HepG2 (cell line): ENCODE results near the gene NT5DC4. TPM values are rescaled to one million over a fixed set of nuclear protein-coding genes. Genes with fewer than 3 reads are reported as not detected.
A peak's percentile ranks its signal among the peaks of the same experiment; 100 is the strongest.

Experiments
- BHLHE40 ChIP-seq: IDR thresholded peaks from 2 replicates; pipeline ENCODE4 v1.6.1; 2011; ENCODE audit warnings: low read length, improper control_type of control experiment
- CBFB ChIP-seq: sonication (generic); formaldehyde crosslinking; IDR thresholded peaks from 2 replicates; pipeline ENCODE4 v1.4.0; 2020; ENCODE audit warnings: missing genetic modification reagents
- FOXO1 ChIP-seq: sonication (generic); formaldehyde crosslinking; IDR thresholded peaks from 2 replicates; pipeline ENCODE4 v1.4.0; 2020; ENCODE audit warnings: missing genetic modification reagents
- GPBP1L1 ChIP-seq: sonication (generic); formaldehyde crosslinking; IDR thresholded peaks from 2 replicates; pipeline ENCODE4 v1.5.0; 2020; ENCODE audit warnings: mild to moderate bottlenecking, missing genetic modification reagents
- GTF3A ChIP-seq: sonication (generic); formaldehyde crosslinking; conservative IDR thresholded peaks from 2 replicates; pipeline ENCODE4 v1.4.0; 2020; ENCODE audit warnings: mild to moderate bottlenecking, missing genetic modification reagents
- HMGA1 ChIP-seq: sonication (generic); formaldehyde crosslinking; conservative IDR thresholded peaks from 2 replicates; pipeline ENCODE4 v1.4.0; 2020; ENCODE audit warnings: missing genetic modification reagents
- LBX2 ChIP-seq: sonication (generic); formaldehyde crosslinking; IDR thresholded peaks from 2 replicates; pipeline ENCODE4 v1.5.0; 2020; ENCODE audit warnings: missing genetic modification reagents, mild to moderate bottlenecking, borderline replicate concordance
- MXI1 ChIP-seq: IDR thresholded peaks from 3 replicates; pipeline ENCODE4 v1.6.1; 2012; ENCODE audit warnings: low read depth, low read length, inconsistent platforms, borderline replicate concordance
- PAXIP1 ChIP-seq: sonication (generic); formaldehyde crosslinking; conservative IDR thresholded peaks from 2 replicates; pipeline ENCODE4 v1.4.0; 2020; ENCODE audit warnings: mild to moderate bottlenecking, missing genetic modification reagents, moderate library complexity
- PHF20 ChIP-seq: sonication (generic); formaldehyde crosslinking; IDR thresholded peaks from 2 replicates; pipeline ENCODE4 v1.5.0; 2020; ENCODE audit warnings: mild to moderate bottlenecking, missing genetic modification reagents
- SRSF1 ChIP-seq: fragments of 200-400 bp; formaldehyde crosslinking; optimal IDR thresholded peaks from 2 replicates; pipeline ENCODE3; 2017; ENCODE audit warnings: mild to moderate bottlenecking, low read depth, low read length, moderate library complexity
- ZNF275 ChIP-seq: sonication (generic); formaldehyde crosslinking; IDR thresholded peaks from 2 replicates; pipeline ENCODE4 v1.8.0; 2022; ENCODE audit warnings: missing genetic modification reagents, mild to moderate bottlenecking, inconsistent platforms, borderline replicate concordance
- ZNF724P ChIP-seq: sonication (generic); formaldehyde crosslinking; IDR thresholded peaks from 2 replicates; pipeline ENCODE4 v1.8.0; 2022; ENCODE audit warnings: missing genetic modification reagents, borderline replicate concordance
- polyA plus RNA-seq, 8 experiments: library from polyadenylated mRNA; depleted of rRNA in 3 of 8; stranded (reverse) in 7 of 8; unstranded in 1 of 8; fragments of >200 nt; fragmentation: Illumina TruSeq in 4 of 8; extraction: Trizol in 4 of 8; gene quantifications; 2 replicates each; pipeline versions ENCODE4 v1.2.1 to v1.2.3, GENCODE V29; 2011 to 2016; ENCODE audit warnings: low read depth in 4 of 8, missing spikeins in 1 of 8, mixed read lengths in 1 of 8; ENCODE audit not compliant: insufficient read depth in 1 of 8
- total RNA-seq, 5 experiments: library from RNA; depleted of rRNA; stranded (reverse); fragments of >200 nt; fragmentation: Illumina TruSeq; extraction: Trizol; gene quantifications; 2 replicates each; pipeline ENCODE4 v1.2.3, GENCODE V29; 2016; ENCODE audit warnings: low read depth in 1 of 5
- TF ChIP-seq, protein P1 (sequence below): sonication (generic); formaldehyde crosslinking; IDR thresholded peaks from 2 replicates; pipeline ENCODE4 v1.4.0; 2020; ENCODE audit warnings: missing genetic modification reagents, borderline replicate concordance
- TF ChIP-seq, protein P2 (sequence below): sonication (generic); formaldehyde crosslinking; IDR thresholded peaks from 2 replicates; pipeline ENCODE4 v1.4.0; 2020; ENCODE audit warnings: missing genetic modification reagents

Gene NT5DC4
- total and polyA plus RNA-seq, 2 of the 13 experiments (the other 11 are each of a cell fraction or from before 2014, with no cell fraction given): 0.04 to 4.2 TPM

DNA sequence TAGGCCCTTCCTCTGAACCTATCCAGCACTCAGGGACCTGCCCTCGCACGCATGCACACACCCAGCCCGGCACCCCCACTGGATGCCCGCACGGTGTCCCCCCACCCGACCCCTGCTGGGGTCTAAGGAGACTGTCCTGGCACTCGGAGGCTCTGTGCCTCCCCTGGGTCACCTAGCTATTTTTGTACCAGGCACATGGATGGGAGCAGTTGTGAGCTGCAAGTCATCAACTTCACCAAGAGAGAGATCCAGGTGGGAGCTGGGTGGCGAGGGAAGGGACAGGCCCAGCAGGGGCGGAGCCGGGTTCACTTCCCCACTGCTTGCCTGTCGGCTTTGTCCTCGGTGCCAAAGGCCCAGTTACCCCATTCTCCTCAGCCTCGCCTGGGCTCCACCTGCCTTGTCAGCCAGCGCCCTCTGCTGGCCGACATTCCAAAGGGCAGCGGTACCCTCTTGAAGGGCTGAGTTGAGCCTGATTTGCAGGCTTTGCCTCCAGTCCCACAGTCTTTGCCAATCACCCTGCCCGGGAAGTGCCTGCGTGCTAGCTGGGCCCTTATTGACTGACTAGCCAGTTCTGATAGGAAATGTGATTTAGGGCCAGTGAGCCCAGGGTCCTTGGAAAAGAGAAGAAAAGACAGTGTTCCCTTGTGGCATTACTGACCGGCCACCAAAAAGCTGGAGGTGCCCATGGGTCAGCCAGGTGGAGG lies 5.8 kb downstream of the NT5DC4 start (continued):
- TF ChIP-seq, protein P1, sequence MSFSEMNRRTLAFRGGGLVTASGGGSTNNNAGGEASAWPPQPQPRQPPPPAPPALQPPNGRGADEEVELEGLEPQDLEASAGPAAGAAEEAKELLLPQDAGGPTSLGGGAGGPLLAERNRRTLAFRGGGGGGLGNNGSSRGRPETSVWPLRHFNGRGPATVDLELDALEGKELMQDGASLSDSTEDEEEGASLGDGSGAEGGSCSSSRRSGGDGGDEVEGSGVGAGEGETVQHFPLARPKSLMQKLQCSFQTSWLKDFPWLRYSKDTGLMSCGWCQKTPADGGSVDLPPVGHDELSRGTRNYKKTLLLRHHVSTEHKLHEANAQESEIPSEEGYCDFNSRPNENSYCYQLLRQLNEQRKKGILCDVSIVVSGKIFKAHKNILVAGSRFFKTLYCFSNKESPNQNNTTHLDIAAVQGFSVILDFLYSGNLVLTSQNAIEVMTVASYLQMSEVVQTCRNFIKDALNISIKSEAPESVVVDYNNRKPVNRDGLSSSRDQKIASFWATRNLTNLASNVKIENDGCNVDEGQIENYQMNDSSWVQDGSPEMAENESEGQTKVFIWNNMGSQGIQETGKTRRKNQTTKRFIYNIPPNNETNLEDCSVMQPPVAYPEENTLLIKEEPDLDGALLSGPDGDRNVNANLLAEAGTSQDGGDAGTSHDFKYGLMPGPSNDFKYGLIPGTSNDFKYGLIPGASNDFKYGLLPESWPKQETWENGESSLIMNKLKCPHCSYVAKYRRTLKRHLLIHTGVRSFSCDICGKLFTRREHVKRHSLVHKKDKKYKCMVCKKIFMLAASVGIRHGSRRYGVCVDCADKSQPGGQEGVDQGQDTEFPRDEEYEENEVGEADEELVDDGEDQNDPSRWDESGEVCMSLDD (CRISPR knock-in tag): no peak
- TF ChIP-seq BHLHE40: peak; percentile 76; the same call in 1 of the 2 replicates
- TF ChIP-seq FOXO1 (CRISPR knock-in tag): 0 out of 2 replicates have a peak, but pooled peaks have one; percentile 10
- TF ChIP-seq GPBP1L1 (CRISPR knock-in tag): no peak
- TF ChIP-seq ZNF275 (CRISPR knock-in tag): peak; percentile 27; the same call in 1 of the 2 replicates
- peak; percentile 52 for TF ChIP-seq PAXIP1
- no peak for TF ChIP-seq PHF20 (CRISPR knock-in tag)
- TF ChIP-seq GTF3A (CRISPR knock-in tag): 0 out of 2 replicates have a peak, but pooled peaks have one; percentile 68
- TF ChIP-seq MXI1: peak; percentile 65; the same call in 2 of the 3 replicates
- TF ChIP-seq HMGA1 (CRISPR knock-in tag): no peak
- no peak for TF ChIP-seq SRSF1
- peak; percentile 53; the same call in 1 of the 2 replicates for TF ChIP-seq CBFB
- no peak for TF ChIP-seq LBX2 (CRISPR knock-in tag)
- TF ChIP-seq, protein P2, sequence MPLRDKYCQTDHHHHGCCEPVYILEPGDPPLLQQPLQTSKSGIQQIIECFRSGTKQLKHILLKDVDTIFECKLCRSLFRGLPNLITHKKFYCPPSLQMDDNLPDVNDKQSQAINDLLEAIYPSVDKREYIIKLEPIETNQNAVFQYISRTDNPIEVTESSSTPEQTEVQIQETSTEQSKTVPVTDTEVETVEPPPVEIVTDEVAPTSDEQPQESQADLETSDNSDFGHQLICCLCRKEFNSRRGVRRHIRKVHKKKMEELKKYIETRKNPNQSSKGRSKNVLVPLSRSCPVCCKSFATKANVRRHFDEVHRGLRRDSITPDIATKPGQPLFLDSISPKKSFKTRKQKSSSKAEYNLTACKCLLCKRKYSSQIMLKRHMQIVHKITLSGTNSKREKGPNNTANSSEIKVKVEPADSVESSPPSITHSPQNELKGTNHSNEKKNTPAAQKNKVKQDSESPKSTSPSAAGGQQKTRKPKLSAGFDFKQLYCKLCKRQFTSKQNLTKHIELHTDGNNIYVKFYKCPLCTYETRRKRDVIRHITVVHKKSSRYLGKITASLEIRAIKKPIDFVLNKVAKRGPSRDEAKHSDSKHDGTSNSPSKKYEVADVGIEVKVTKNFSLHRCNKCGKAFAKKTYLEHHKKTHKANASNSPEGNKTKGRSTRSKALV (CRISPR knock-in tag): no peak
- 0 out of 2 replicates have a peak, but pooled peaks have one; percentile 44 for TF ChIP-seq ZNF724P (CRISPR knock-in tag)
